ENCODE data around the gene DAB2IP.

The DAB2IP gene

GRCh38 chr9:121781145-121781548 lies 129.7 kb downstream of the DAB2IP start:
- Histone ChIP-seq H3K9me3 (no peaks in the 10 kb centered on the region), H3K36me3 (peaks cover 46 to 91% (median 64%) of the 10 kb centered on the region in 3 donors), H3K27ac (no peak overlapping the region), H3K4me1 (peaks cover 0 to 9% (median 0%) of the 10 kb centered on the region in 4 donors), H3K4me3 (no peak overlapping the region), H3K27me3 (no peaks in the 10 kb centered on the region)
- no peak for TF ChIP-seq CTCF (IDR thresholded peaks at IDR 0.05)
- intact Hi-C loops (cut with DNase I; ENCODE audit: low total_unique reads): no loop called here
- peak in 1 of 2 donors; percentile 60 for DNase-seq

GRCh38 chr9:121781701-121782464 lies 130.4 kb downstream of the DAB2IP start:
- intact Hi-C loops (cut with DNase I; ENCODE audit: low total_unique reads): no loop called here
- Histone ChIP-seq H3K27me3 (no peaks in the 10 kb centered on the region), H3K9me3 (no peaks in the 10 kb centered on the region), H3K4me1 (peaks cover 0 to 9% (median 0%) of the 10 kb centered on the region in 4 donors), H3K36me3 (peaks cover 39 to 88% (median 57%) of the 10 kb centered on the region in 3 donors), H3K4me3 (no peak overlapping the region), H3K27ac (no peak overlapping the region)
- no peak for TF ChIP-seq CTCF (IDR thresholded peaks at IDR 0.05)
- DNase-seq: peak in 1 of 2 donors; percentile 18

GRCh38 chr9:121782514-121783110 lies 131.2 kb downstream of the DAB2IP start:
- peaks cover 31 to 81% (median 49%) of the 10 kb centered on the region in 3 donors for H3K36me3 ChIP-seq
- peak; percentile 18 to 56 for DNase-seq
- H3K27ac ChIP-seq: no peak overlapping the region
- no peak for TF ChIP-seq CTCF (IDR thresholded peaks at IDR 0.05)
- intact Hi-C loops (cut with DNase I; ENCODE audit: low total_unique reads): no loop called here
- H3K4me1 ChIP-seq: peaks cover 0 to 9% (median 0%) of the 10 kb centered on the region in 4 donors
- H3K9me3 ChIP-seq: no peaks in the 10 kb centered on the region
- H3K27me3 ChIP-seq: no peaks in the 10 kb centered on the region
- no peak overlapping the region for H3K4me3 ChIP-seq

GRCh38 chr9:121783111-121783510 lies 131.7 kb downstream of the DAB2IP start:
- no peak overlapping the region for H3K4me3 ChIP-seq
- intact Hi-C loops (cut with DNase I; ENCODE audit: low total_unique reads): no loop called here
- H3K27me3 ChIP-seq: no peaks in the 10 kb centered on the region
- no peaks in the 10 kb centered on the region for H3K9me3 ChIP-seq
- no peak overlapping the region for H3K27ac ChIP-seq
- no peak for TF ChIP-seq CTCF (IDR thresholded peaks at IDR 0.05)
- peaks cover 0 to 8% (median 0%) of the 10 kb centered on the region in 4 donors for H3K4me1 ChIP-seq
- no peak for DNase-seq
- peaks cover 30 to 76% (median 45%) of the 10 kb centered on the region in 3 donors for H3K36me3 ChIP-seq

GRCh38 chr9:121783521-121784507 lies 132.4 kb downstream of the DAB2IP start:
- Histone ChIP-seq H3K27ac (no peak overlapping the region), H3K36me3 (peaks cover 30 to 73% (median 45%) of the 10 kb centered on the region in 3 donors)

More at GRCh38 chr9:121783521-121784507, 132.4 kb downstream of the DAB2IP start:
- no peaks in the 10 kb centered on the region for H3K27me3 ChIP-seq
- no peak overlapping the region for H3K4me3 ChIP-seq
- intact Hi-C loops (cut with DNase I; ENCODE audit: low total_unique reads): no loop called here
- TF ChIP-seq CTCF (IDR thresholded peaks at IDR 0.05): no peak
- H3K9me3 ChIP-seq: no peaks in the 10 kb centered on the region
- peaks cover 0 to 1% (median 0%) of the 10 kb centered on the region in 4 donors for H3K4me1 ChIP-seq
- peak in 1 of 2 donors; percentile 53 for DNase-seq

Measured in tibial artery (tissue), 4 donors.